A673 (cell line): ENCODE measurements around the gene EMC7. TPM values are rescaled to one million over a fixed set of nuclear protein-coding genes. Genes with fewer than 3 reads are reported as not detected.

Experiments
- BruUV-seq: library from RNA; stranded (reverse); fragments of 400-500 nt; replicated peaks from 2 replicates; lab custom pipeline; 2021; lab: Mats Ljungman, UMichigan
- CTCF ChIA-PET: fragments of 300-600 bp; sonication (Branson Sonifier 250); formaldehyde crosslinking; loops from one replicate; lab custom pipeline; 2022; ENCODE audit warnings: antibody characterized with exemption; lab: Charles Lee
- POLR2A ChIA-PET: fragments of 300-600 bp; sonication (Branson Sonifier 250); formaldehyde crosslinking; loops from one replicate; lab custom pipeline; 2022; ENCODE audit warnings: antibody characterized with exemption; ENCODE audit not compliant: low non-redundant PET; lab: Charles Lee
- DNase-seq: peaks from one replicate; pipeline ENCODE4 v3.0.0-alpha.2; 2015; ENCODE audit warnings: low spot score
- H3K27ac ChIP-seq: fragments of 200-600 bp; sonication (generic); 2 replicates; pipeline ENCODE4 v1.5.1; 2016; ENCODE audit warnings: mixed run types, low read depth, mild to moderate bottlenecking, mixed read lengths, antibody characterized with exemption, low read length; ENCODE audit not compliant: poor library complexity, severe bottlenecking
- H3K27me3 ChIP-seq: fragments of 200-600 bp; sonication (generic); replicated peaks from 2 replicates; pipeline ENCODE4 v1.6.1; 2017; ENCODE audit warnings: mixed run types, low read depth, mild to moderate bottlenecking, mixed read lengths, antibody characterized with exemption, low read length; ENCODE audit not compliant: insufficient read depth, poor library complexity
- H3K36me3 ChIP-seq: fragments of 200-600 bp; sonication (generic); 2 replicates; pipeline ENCODE4 v1.6.1; 2016; ENCODE audit warnings: mixed run types, mild to moderate bottlenecking, mixed read lengths, antibody characterized with exemption, low read length; ENCODE audit not compliant: insufficient read depth, poor library complexity, severe bottlenecking
- H3K4me1 ChIP-seq: fragments of 200-600 bp; sonication (generic); 2 replicates; pipeline ENCODE4 v1.6.1; 2017; ENCODE audit warnings: mixed run types, mild to moderate bottlenecking, mixed read lengths, antibody characterized with exemption, low read length; ENCODE audit not compliant: insufficient read depth, poor library complexity, severe bottlenecking
- H3K4me3 ChIP-seq: fragments of 200-600 bp; sonication (generic); 2 replicates; pipeline ENCODE4 v1.5.1; 2016; ENCODE audit warnings: low read depth, mixed run types, mild to moderate bottlenecking, mixed read lengths, low read length; ENCODE audit not compliant: poor library complexity, severe bottlenecking
- H3K9me3 ChIP-seq: fragments of 200-600 bp; sonication (generic); 2 replicates; pipeline ENCODE4 v1.6.1; 2016; ENCODE audit warnings: mixed run types, low read depth, mild to moderate bottlenecking, mixed read lengths, antibody characterized with exemption, low read length; ENCODE audit not compliant: poor library complexity, severe bottlenecking
- CTCF ChIP-seq: fragments of 300-800, 200-600 bp; sonication (generic); conservative IDR thresholded peaks from 2 replicates; pipeline ENCODE4 v1.5.1; 2017; ENCODE audit warnings: low read depth, mild to moderate bottlenecking, antibody characterized with exemption, low read length, moderate library complexity, mixed read lengths
- EZH2 ChIP-seq: fragments of 200-600 bp; sonication (generic); IDR thresholded peaks from 2 replicates; pipeline ENCODE4 v1.6.1; 2017; ENCODE audit warnings: borderline replicate concordance, low read depth, mild to moderate bottlenecking, mixed read lengths, antibody characterized with exemption, low read length; ENCODE audit not compliant: poor library complexity, severe bottlenecking
- intact Hi-C: fragments of 100-400 bp; cut with micrococcal nuclease; formaldehyde crosslinking; loops from one replicate; pipeline ENCODE4 v1.10.0; 2022; ENCODE audit not compliant: unreplicated experiment
- total RNA-seq: library from RNA; stranded (reverse); gene quantifications from 2 replicates; pipeline ENCODE4 v1.2.3, GENCODE V29; 2021

The EMC7 gene
- total RNA-seq, 1 experiment from 2014 or later, result 81.2 TPM

GRCh38 chr15:34107315-34107714 lies 5.7 kb upstream of the EMC7 start:
- no peak for DNase-seq
- H3K9me3 ChIP-seq, result no peaks in the 10 kb centered on the region
- intact Hi-C loops, result loop anchor here (10.0 kb wide), 1 partner anchor 257 kb away; the partner anchor contains the start of gene LPCAT4
- H3K4me1 ChIP-seq, result peaks cover 7% of the 10 kb centered on the region
- no peak overlapping the region for H3K4me3 ChIP-seq
- ChIA-PET CTCF (no interaction called here), POLR2A (no interaction called here)
- TF ChIP-seq CTCF (no peak), EZH2 (no peak)
- H3K36me3 ChIP-seq, result no peaks in the 10 kb centered on the region
- H3K27ac ChIP-seq, result no peak overlapping the region
- BruUV-seq, result no TSS peak
- no peaks in the 10 kb centered on the region for H3K27me3 ChIP-seq

- intact Hi-C loops, result loop anchor here (10.0 kb wide), 1 partner anchor 258 kb away; the partner anchor contains the start of gene LPCAT4
- Histone ChIP-seq H3K9me3 (no peaks in the 10 kb centered on the region), H3K4me3 (no peak overlapping the region), H3K27ac (no peak overlapping the region), H3K36me3 (no peaks in the 10 kb centered on the region), H3K4me1 (peaks cover 7% of the 10 kb centered on the region), H3K27me3 (no peaks in the 10 kb centered on the region)
- TF ChIP-seq CTCF (no peak), EZH2 (no peak)
- no TSS peak for BruUV-seq
- no peak for DNase-seq
- ChIA-PET CTCF (no interaction called here), POLR2A (no interaction called here)
Observed at GRCh38 chr15:34106423-34106822, 4.8 kb upstream of the EMC7 start.

- Histone ChIP-seq H3K4me1 (peaks cover 7% of the 10 kb centered on the region), H3K27ac (peak overlapping the region; percentile 83), H3K36me3 (no peaks in the 10 kb centered on the region), H3K27me3 (no peaks in the 10 kb centered on the region), H3K4me3 (peak overlapping the region; percentile 79), H3K9me3 (no peaks in the 10 kb centered on the region)
- BruUV-seq, result TSS peak; percentile 76
- DNase-seq, result no peak
- ChIA-PET POLR2A (interaction anchor here (0.6 kb wide), 1 partner anchor 108 kb away, joined by 4 read pairs; the partner anchor contains the start of gene KATNBL1), CTCF (interaction anchor here (0.5 kb wide), 1 partner anchor 154 kb away, joined by 8 read pairs; no protein-coding TSS in a partner anchor)
- intact Hi-C loops, result loop anchor here (10.0 kb wide), 1 partner anchor 262 kb away; the partner anchor contains the start of gene LPCAT4
- TF ChIP-seq CTCF (no peak), EZH2 (no peak)
Observed at GRCh38 chr15:34102175-34102925, 688 bp upstream of the EMC7 start.
